HG02970 (cell line): ENCODE measurements around the gene EFHC2.

Experiments used
- ATAC-seq: cut with Tn5 transposase; IDR thresholded peaks from one replicate; pipeline ENCODE4 v1.9.1; 2021; ENCODE audit warnings: mild to moderate bottlenecking, moderate library complexity, moderate number of reproducible peaks; ENCODE audit not compliant: unreplicated experiment, low FRiP score

The EFHC2 gene

GRCh38 chrX:44343412-44344141 is at the start of gene EFHC2:
TSS of gene EFHC2 (minus strand) at chrX:44343672. CDS start at chrX:44343588, 84 bp downstream.
- ATAC-seq, result no peak

GRCh38 chrX:44392767-44393166 is 49.3 kb upstream of the EFHC2 start:
- no peak for ATAC-seq

- ATAC-seq, result no peak
These were observed 41.3 kb upstream of the EFHC2 start for GRCh38 chrX:44384688-44385338.

- no peak for ATAC-seq
These were observed 39.4 kb upstream of the EFHC2 start for GRCh38 chrX:44382871-44383270.

GRCh38 chrX:44352758-44353157 is 9.3 kb upstream of the EFHC2 start:
- ATAC-seq, result no peak

- ATAC-seq, result no peak
These were observed 6.1 kb upstream of the EFHC2 start for GRCh38 chrX:44349561-44349960.

DNA sequence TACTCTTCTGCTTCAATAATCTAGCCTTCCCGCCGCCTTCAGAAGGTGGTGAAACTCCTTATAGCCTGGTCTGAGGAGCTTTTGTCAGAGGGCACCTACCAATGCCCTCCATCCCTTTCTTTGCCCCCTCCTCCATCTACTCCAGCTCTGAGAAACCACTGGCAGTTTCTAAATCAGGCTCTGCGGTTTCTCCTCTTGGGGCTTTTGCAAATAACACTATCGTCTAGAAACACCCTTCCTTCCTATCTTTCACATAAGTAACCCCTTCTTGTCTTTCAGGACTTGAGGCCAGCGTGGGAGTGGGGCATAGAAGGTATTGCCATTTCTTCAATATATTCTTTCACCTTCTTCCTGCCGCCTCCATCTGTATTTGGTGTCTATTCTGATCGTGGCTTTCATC is 1.2 kb upstream of the EFHC2 start:
- no peak for ATAC-seq

- no peak for ATAC-seq
These were observed 722 bp upstream of the EFHC2 start for GRCh38 chrX:44344194-44344593.

- no peak for ATAC-seq
These were observed 606 bp downstream of the EFHC2 start for GRCh38 chrX:44342866-44343265.

DNA sequence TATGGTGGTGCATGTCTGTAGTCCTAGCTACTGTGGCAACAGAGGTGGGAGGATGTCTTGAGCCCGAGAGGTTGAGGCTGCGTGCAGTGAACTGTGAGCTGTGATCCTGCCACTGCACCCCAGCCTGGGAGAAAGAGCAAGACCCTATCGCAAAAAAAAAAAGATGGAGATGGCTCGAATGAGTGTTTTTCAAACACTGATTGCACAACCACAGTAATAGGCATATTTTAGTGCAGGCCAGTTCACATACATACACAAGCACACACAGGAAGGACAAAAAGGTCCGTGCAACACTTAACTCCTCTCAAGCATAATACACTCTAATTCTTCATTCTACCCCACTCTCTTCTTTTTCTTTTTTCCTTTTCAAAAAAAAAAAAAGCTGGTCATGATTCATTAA is 5.1 kb downstream of the EFHC2 start:
- no peak for ATAC-seq

DNA sequence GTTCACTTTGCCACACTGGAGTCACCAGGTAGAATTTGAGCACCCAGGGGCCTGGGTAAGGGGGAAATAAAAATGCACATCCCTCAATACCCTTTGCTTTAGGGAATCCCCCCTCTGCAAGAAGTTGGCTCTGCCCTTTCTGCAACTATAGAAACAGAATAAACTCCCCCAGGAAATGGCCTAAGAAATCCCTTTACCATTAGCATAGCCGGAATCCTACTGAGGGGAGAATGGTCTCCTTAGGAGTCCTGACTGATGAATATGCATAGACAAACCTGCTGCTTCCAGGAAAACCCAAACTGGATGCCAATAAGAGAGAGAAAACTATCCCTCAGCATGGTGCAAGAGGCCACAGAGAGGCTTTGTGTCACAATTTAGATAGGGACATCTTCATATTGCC is 11.0 kb downstream of the EFHC2 start:
- no peak for ATAC-seq

- ATAC-seq, result no peak
These were observed 13.2 kb downstream of the EFHC2 start for GRCh38 chrX:44330227-44330626.

DNA sequence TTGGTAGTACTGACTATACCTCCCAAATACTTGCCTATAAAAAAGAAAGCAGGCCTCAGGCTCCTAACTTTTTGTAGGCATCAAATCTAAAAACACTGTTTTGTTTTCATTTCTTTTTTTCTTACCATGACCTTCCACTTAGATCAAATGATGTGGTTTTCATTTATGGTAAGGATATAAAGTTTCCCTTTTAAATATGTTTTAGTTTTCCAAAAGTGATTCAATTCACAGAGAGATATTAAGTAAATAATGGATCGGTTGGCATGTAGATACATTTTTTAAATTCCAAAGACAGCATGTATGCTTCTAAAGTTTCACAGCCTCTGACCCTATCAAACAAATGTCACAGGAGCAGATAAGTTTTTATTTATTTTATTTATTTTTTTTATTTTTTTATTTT is 23.9 kb downstream of the EFHC2 start:
- ATAC-seq, result no peak

- ATAC-seq, result no peak
These were observed 26.3 kb downstream of the EFHC2 start for GRCh38 chrX:44317181-44317580.

DNA sequence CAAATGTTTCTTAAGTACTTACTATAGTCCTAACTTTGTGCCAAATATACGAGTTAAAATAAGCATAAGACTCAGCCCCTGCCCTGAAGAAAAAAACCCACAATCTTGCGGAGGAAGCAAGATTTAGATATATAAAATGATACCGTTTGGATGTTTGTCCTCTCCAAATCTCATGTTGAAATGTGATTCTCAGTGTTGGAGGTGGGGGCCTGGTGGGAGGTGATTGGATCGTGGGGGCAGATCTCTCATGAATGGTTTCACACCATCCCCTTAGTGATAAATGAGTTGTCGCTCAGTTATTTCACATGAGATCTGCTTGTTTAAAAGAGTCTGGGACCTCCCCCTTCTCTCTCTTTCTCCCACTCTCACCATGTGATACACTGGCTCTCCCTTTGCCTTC is 28.7 kb downstream of the EFHC2 start:
- ATAC-seq, result no peak

GRCh38 chrX:44314259-44314734 is 29.2 kb downstream of the EFHC2 start:
- ATAC-seq, result no peak

- no peak for ATAC-seq
These were observed 31.1 kb downstream of the EFHC2 start for GRCh38 chrX:44312421-44312820.

- ATAC-seq, result no peak
These were observed 33.2 kb downstream of the EFHC2 start for GRCh38 chrX:44310227-44310626.

GRCh38 chrX:44308869-44309268 is 34.6 kb downstream of the EFHC2 start:
- ATAC-seq, result no peak

DNA sequence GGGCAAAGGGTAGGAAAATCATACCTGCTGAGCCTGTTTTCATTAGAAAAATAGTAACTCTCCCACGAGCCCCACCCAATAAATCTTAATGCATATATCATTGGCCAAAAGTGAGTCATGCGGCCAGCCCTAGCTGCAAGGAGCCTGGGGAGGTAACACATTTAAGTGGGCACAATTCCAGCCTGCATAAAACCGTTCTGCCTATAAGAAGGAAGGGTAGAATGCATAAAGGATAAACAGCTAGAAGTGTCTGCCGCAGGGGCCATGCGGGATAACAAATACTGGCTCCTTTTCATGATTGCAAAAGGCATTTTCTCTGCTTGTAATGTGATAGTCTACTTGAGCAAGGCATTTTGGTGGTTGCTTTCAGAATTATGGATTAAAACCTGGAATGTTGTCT is 37.1 kb downstream of the EFHC2 start:
- ATAC-seq, result no peak

- ATAC-seq, result no peak
These were observed 37.6 kb downstream of the EFHC2 start for GRCh38 chrX:44305921-44306320.

DNA sequence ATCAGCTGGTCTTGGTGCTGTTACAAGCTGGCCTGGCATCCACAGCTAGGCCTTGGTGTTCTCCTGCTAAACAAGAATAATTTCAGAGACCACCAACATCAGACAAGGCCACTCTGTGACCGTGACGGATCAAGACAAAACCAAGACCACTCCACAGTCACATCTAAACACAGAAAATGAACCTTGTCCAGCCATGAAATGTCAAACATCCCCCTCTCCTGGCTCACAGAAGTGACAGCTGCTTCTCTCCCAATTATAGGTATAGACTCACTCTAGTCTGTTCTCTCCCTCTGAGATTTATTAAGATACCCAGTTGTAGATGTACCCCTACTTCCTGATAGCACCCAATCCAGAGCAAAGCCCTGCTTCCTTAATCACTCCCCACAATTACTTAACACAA is 40.4 kb downstream of the EFHC2 start:
- ATAC-seq, result no peak
